HL-60 (cell line): ENCODE data around the gene GINS2.

Experiments used
- DNase-seq, 2 experiments: peaks; one replicate each; pipeline ENCODE4 v3.0.0-alpha.2; 2010 to 2020; ENCODE audit warnings: low read depth in 1 of 2, low spot score in 1 of 2
- H3K27ac ChIP-seq: fragments of 250-450 bp; sonication (Bioruptor Pico); replicated peaks from 2 replicates; pipeline ENCODE4 v1.5.1; 2020; ENCODE audit warnings: mild to moderate bottlenecking, moderate library complexity
- H3K27me3 ChIP-seq: fragments of 250-450 bp; sonication (Bioruptor Pico); 2 replicates; pipeline ENCODE4 v1.5.1; 2021; ENCODE audit warnings: mild to moderate bottlenecking, moderate library complexity; ENCODE audit not compliant: insufficient read depth, poor library complexity, severe bottlenecking
- H3K4me3 ChIP-seq: replicated peaks from 2 replicates; pipeline ENCODE4 v1.5.1; 2011; ENCODE audit warnings: mild to moderate bottlenecking, control low read depth, low read length; ENCODE audit not compliant: insufficient read depth
- GABPA ChIP-seq: IDR thresholded peaks from 2 replicates; pipeline ENCODE4 v1.6.1; 2012; ENCODE audit warnings: low read depth
- POLR2AphosphoS5 ChIP-seq: IDR thresholded peaks from 2 replicates; pipeline ENCODE4 v1.6.1; 2012; ENCODE audit warnings: low read depth
- REST ChIP-seq: IDR thresholded peaks from 2 replicates; pipeline ENCODE4 v1.6.1; 2012; ENCODE audit warnings: low read depth; ENCODE audit not compliant: insufficient replicate concordance
- SPI1 ChIP-seq: IDR thresholded peaks from 2 replicates; pipeline ENCODE4 v1.6.1; 2012; ENCODE audit warnings: low read depth, mild to moderate bottlenecking, borderline replicate concordance
- TF ChIP-seq, protein P1 (sequence below): IDR thresholded peaks from one replicate; pipeline ENCODE4 v1.5.1; 2011; ENCODE audit warnings: low read length, control low read depth, inconsistent platforms; ENCODE audit not compliant: insufficient read depth

GINS2 gene

GRCh38 chr16:85711982-85712587 lies 23.3 kb upstream of the GINS2 start:
- H3K27ac ChIP-seq: no peak overlapping the region
- TF ChIP-seq POLR2AphosphoS5 (no peak), GABPA (no peak), REST (no peak), SPI1 (no peak)
- TF ChIP-seq, protein P1, sequence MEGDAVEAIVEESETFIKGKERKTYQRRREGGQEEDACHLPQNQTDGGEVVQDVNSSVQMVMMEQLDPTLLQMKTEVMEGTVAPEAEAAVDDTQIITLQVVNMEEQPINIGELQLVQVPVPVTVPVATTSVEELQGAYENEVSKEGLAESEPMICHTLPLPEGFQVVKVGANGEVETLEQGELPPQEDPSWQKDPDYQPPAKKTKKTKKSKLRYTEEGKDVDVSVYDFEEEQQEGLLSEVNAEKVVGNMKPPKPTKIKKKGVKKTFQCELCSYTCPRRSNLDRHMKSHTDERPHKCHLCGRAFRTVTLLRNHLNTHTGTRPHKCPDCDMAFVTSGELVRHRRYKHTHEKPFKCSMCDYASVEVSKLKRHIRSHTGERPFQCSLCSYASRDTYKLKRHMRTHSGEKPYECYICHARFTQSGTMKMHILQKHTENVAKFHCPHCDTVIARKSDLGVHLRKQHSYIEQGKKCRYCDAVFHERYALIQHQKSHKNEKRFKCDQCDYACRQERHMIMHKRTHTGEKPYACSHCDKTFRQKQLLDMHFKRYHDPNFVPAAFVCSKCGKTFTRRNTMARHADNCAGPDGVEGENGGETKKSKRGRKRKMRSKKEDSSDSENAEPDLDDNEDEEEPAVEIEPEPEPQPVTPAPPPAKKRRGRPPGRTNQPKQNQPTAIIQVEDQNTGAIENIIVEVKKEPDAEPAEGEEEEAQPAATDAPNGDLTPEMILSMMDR: no peak

GRCh38 chr16:85710732-85711131 lies 22.0 kb upstream of the GINS2 start:
- H3K27me3 ChIP-seq: no peaks in the 10 kb centered on the region
- no peak for DNase-seq
- H3K27ac ChIP-seq: no peak overlapping the region

More at GRCh38 chr16:85711982-85712587, 23.3 kb upstream of the GINS2 start:
- Histone ChIP-seq H3K4me3 (no peak overlapping the region), H3K27me3 (no peaks in the 10 kb centered on the region)
- no peak for DNase-seq

More at GRCh38 chr16:85710732-85711131, 22.0 kb upstream of the GINS2 start:
- H3K4me3 ChIP-seq: no peak overlapping the region
- TF ChIP-seq POLR2AphosphoS5 (no peak), SPI1 (no peak), GABPA (no peak), REST (no peak)
- TF ChIP-seq, protein P1: no peak
